Left ventricle myocardium inferior (tissue), 1 donor: ENCODE results near the gene FAF2. TPM values are rescaled to one million over a fixed set of nuclear protein-coding genes. Genes with fewer than 3 reads are reported as not detected.
A peak's percentile ranks its signal among the peaks of the same experiment; 100 is the strongest.

Experiments
- DNase-seq: peaks from one replicate; pipeline ENCODE4 v3.0.0-alpha.2; 2020
- H3K27ac ChIP-seq: fragments of 200-600 bp; replicated peaks from 2 replicates; pipeline ENCODE4 v1.8.0; 2021
- H3K27me3 ChIP-seq: fragments of 200-600 bp; 2 replicates; pipeline ENCODE4 v1.8.0; 2021; ENCODE audit warnings: low read depth
- H3K36me3 ChIP-seq: fragments of 200-600 bp; 2 replicates; pipeline ENCODE4 v1.8.0; 2021
- H3K4me1 ChIP-seq: fragments of 200-600 bp; 2 replicates; pipeline ENCODE4 v1.8.0; 2021
- H3K4me3 ChIP-seq: fragments of 200-600 bp; 2 replicates; pipeline ENCODE4 v1.8.0; 2021; ENCODE audit warnings: mild to moderate bottlenecking, moderate library complexity
- H3K9me3 ChIP-seq: fragments of 200-600 bp; replicated peaks from 2 replicates; pipeline ENCODE4 v1.8.0; 2021
- CTCF ChIP-seq: fragments of 200-600 bp; IDR thresholded peaks from 2 replicates; pipeline ENCODE4 v1.8.0; 2021; ENCODE audit warnings: antibody characterized with exemption, mild to moderate bottlenecking, borderline replicate concordance
- intact Hi-C: fragments of 100-400 bp; cut with micrococcal nuclease; formaldehyde crosslinking; loops from one replicate; pipeline ENCODE4 v1.11.0; 2022
- total RNA-seq: library from RNA; stranded (reverse); fragmentation: NEBNext Ultra II Directional; extraction: Animal tissue kit (Norgen Biotek cat#: 25700); gene quantifications from one replicate; pipeline ENCODE4 v1.2.1, GENCODE V29; 2021
- donor health status: DM: no; HTN: yes; CAD: no; lungs with severe emphysema.

The FAF2 gene
- total RNA-seq, 1 donor from 2014 or later = 13.0 TPM

GRCh38 chr5:176540476-176540899 lies 92.3 kb downstream of the FAF2 start:
- Histone ChIP-seq H3K27ac (no peak overlapping the region), H3K36me3 (no peaks in the 10 kb centered on the region), H3K27me3 (no peaks in the 10 kb centered on the region), H3K9me3 (no peaks in the 10 kb centered on the region), H3K4me3 (no peak overlapping the region), H3K4me1 (peaks cover 70% of the 10 kb centered on the region)
- no peak for TF ChIP-seq CTCF
- intact Hi-C loops = no loop called here
- no peak for DNase-seq

DNA sequence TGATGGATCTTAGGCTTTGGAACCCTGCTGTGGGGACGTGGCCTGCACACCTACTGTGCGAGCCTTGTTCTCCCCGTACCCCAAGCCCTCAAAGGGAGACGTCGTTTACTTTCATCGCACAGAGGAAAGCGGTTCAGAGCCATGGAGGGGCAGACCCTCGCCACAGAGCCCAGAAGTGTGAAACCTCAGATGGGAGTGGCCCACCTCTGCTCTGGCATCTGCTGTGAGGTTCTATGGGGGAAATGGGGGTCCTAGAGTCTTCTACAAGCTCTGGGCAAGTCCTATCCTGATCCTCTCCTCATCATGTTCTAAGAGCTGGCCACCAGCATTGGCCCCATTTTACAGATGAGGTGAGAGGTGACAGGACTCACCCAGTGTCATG lies 92.8 kb downstream of the FAF2 start:
- H3K4me3 ChIP-seq = no peak overlapping the region
- H3K27ac ChIP-seq = peak overlapping the region; percentile 91
- intact Hi-C loops = no loop called here
- no peak for DNase-seq
- no peak for TF ChIP-seq CTCF
- H3K9me3 ChIP-seq = no peaks in the 10 kb centered on the region
- peaks cover 66% of the 10 kb centered on the region for H3K4me1 ChIP-seq
- H3K27me3 ChIP-seq = no peaks in the 10 kb centered on the region
- H3K36me3 ChIP-seq = no peaks in the 10 kb centered on the region

GRCh38 chr5:176541338-176542134 lies 93.4 kb downstream of the FAF2 start:
- H3K27me3 ChIP-seq = no peaks in the 10 kb centered on the region
- H3K9me3 ChIP-seq = no peaks in the 10 kb centered on the region
- peak; percentile 57 for DNase-seq
- no peak for TF ChIP-seq CTCF
- peak overlapping the region; percentile 86 for H3K4me3 ChIP-seq
- intact Hi-C loops = no loop called here
- no peaks in the 10 kb centered on the region for H3K36me3 ChIP-seq
- peak overlapping the region; percentile 91 for H3K27ac ChIP-seq
- H3K4me1 ChIP-seq = peaks cover 60% of the 10 kb centered on the region

DNA sequence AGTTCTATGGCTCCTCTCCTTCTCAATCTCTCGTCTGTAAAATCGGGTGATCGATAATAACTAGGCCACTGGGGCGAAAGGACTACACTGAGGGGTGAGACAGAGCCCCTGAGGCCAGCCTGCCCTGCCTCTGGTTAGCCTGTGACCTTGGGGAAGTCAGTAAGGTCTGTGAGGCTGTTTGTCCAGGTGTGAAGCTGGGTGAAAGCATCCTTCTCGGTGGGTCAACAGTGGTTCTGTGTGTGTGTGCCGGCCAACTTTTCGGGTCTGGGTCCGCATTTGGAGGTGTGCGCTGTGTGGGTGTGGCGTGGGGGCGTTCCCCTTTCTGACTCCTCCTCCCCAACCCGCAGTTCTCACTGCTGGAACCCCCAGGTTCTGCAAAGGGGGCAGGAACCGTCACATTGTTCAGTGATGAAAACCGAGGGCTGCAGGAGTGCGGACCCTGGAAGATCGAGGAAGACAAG lies 94.0 kb downstream of the FAF2 start:
- intact Hi-C loops = no loop called here
- peaks cover 54% of the 10 kb centered on the region for H3K4me1 ChIP-seq
- H3K27me3 ChIP-seq = no peaks in the 10 kb centered on the region
- no peaks in the 10 kb centered on the region for H3K36me3 ChIP-seq
- H3K9me3 ChIP-seq = no peaks in the 10 kb centered on the region
- H3K4me3 ChIP-seq = peak overlapping the region; percentile 86
- no peak for TF ChIP-seq CTCF
- peak; percentile 34 for DNase-seq
- peak overlapping the region; percentile 91 for H3K27ac ChIP-seq

GRCh38 chr5:176542596-176543427 lies 94.6 kb downstream of the FAF2 start:
- H3K27ac ChIP-seq = peak overlapping the region; percentile 91
- H3K4me1 ChIP-seq = peaks cover 59% of the 10 kb centered on the region
- no peaks in the 10 kb centered on the region for H3K36me3 ChIP-seq
- H3K27me3 ChIP-seq = no peaks in the 10 kb centered on the region
- no peaks in the 10 kb centered on the region for H3K9me3 ChIP-seq
- TF ChIP-seq CTCF = no peak
- intact Hi-C loops = no loop called here
- DNase-seq = no peak
- peak overlapping the region; percentile 86 for H3K4me3 ChIP-seq
